ENCODE data around the gene ELAVL1.

DNA sequence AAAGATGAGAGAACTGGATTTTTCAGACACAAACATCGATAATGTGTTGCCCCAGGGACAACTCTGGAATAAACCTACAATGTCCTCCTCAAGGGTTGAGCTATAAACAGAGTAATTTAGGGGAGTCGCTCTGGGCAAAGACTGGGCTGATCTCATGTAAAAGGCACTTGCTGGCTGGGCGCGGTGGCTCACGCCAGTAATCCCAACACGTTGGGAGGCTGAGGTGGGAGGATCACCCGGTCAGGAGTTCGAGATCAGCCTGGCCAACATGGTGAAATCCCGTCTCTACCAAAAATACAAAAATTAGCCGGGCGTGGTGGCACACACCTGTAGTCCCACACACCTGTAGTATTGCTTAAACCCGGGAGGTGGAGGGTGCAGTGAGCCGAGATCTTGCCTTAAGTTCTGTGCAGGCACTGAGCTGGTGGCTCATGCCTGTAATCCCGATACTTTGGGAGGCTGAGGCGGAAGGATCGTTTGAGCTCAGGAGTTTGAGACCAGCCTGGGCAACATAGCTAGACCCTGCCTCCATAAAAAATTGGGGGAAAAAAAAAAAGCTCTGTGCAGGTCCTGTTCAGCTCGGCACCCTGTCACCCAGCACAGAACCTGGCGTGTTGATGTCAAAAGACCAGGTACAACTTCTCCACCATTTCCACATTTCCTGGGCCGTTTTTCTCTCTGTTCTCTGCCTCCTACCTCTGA is 63.4 kb downstream of the ELAVL1 start:
- TF ChIP-seq CTCF (IDR thresholded peaks at IDR 0.05) (no peak), EZH2 (IDR thresholded peaks at IDR 0.05) (no peak)

All from neural progenitor cell (in vitro differentiated cells).